H1 (cell line): Measurements from ENCODE around the gene SLC6A19.

ENCODE experiments used
- CBX5 ChIP-seq: fragments of 300-800, 300-1000 bp; sonication (generic); IDR thresholded peaks from 2 replicates; pipeline ENCODE4 v1.7.1; 2016; ENCODE audit warnings: antibody characterized with exemption, low read length, low read depth
- CTCF ChIP-seq, 3 experiments: IDR thresholded peaks; 1 replicate in 2 of 3; 2 replicates in 1 of 3; pipeline versions ENCODE4 v1.5.1 to v1.6.1; 2011; ENCODE audit warnings: low read length in 3 of 3, mild to moderate bottlenecking in 3 of 3, inconsistent platforms in 2 of 3, low read depth in 1 of 3, moderate library complexity in 1 of 3; ENCODE audit not compliant: insufficient read depth in 1 of 3; ENCODE audit errors: control extremely low read depth in 1 of 3
- EZH2 ChIP-seq: fragments of 200-600 bp; sonication (generic); IDR thresholded peaks from 2 replicates; pipeline ENCODE4 v1.7.1; 2012; ENCODE audit warnings: low read depth, mild to moderate bottlenecking, moderate library complexity, low read length, inconsistent platforms; ENCODE audit not compliant: severe bottlenecking
- JUND ChIP-seq: IDR thresholded peaks from 2 replicates; pipeline ENCODE4 v1.6.1; 2011; ENCODE audit warnings: mild to moderate bottlenecking, improper control_type of control experiment, low read length
- MAX ChIP-seq: IDR thresholded peaks from 2 replicates; pipeline ENCODE4 v1.6.1; 2012; ENCODE audit warnings: inconsistent platforms
- POLR2A ChIP-seq, 2 experiments: IDR thresholded peaks; 1 replicate in 1 of 2; 2 replicates in 1 of 2; pipeline ENCODE4 v1.6.1; 2011; ENCODE audit warnings: low read depth in 2 of 2, low read length in 2 of 2, mild to moderate bottlenecking in 2 of 2; ENCODE audit errors: control extremely low read depth in 1 of 2
- RAD21 ChIP-seq, 2 experiments: IDR thresholded peaks in 1 of 2; conservative IDR thresholded peaks in 1 of 2; 2 replicates each; pipeline ENCODE4 v1.6.1; 2011; ENCODE audit warnings: low read depth in 2 of 2, low read length in 2 of 2, improper control_type of control experiment in 1 of 2, inconsistent platforms in 1 of 2, mild to moderate bottlenecking in 1 of 2, moderate library complexity in 1 of 2
- RFX5 ChIP-seq: IDR thresholded peaks from 2 replicates; pipeline ENCODE4 v1.6.1; 2011; ENCODE audit warnings: low read depth, low read length, improper control_type of control experiment, borderline replicate concordance
- RNF2 ChIP-seq: fragments of 200-900, 300-1000 bp; sonication (generic); IDR thresholded peaks from 2 replicates; pipeline ENCODE4 v1.7.1; 2016; ENCODE audit warnings: borderline replicate concordance, low read depth, mild to moderate bottlenecking, antibody characterized with exemption, low read length; ENCODE audit not compliant: poor library complexity, severe bottlenecking; ENCODE audit errors: missing control alignments
- SP1 ChIP-seq: IDR thresholded peaks from 2 replicates; pipeline ENCODE4 v1.6.1; 2011; ENCODE audit warnings: low read depth, low read length
- ZNF274 ChIP-seq: IDR thresholded peaks from 2 replicates; pipeline ENCODE4 v1.7.0; 2012; ENCODE audit warnings: low read length, borderline replicate concordance; ENCODE audit errors: extremely low read depth

GRCh38 chr5:1247811-1248210 lies 46.4 kb downstream of the SLC6A19 start:
- no peak for TF ChIP-seq CTCF (IDR thresholded peaks at IDR 0.05; ENCODE audit: control extremely low read depth in 1 of 3, insufficient read depth in 1 of 3, low read depth in 1 of 3, low read length in 3 of 3)
- no peak for TF ChIP-seq POLR2A (IDR thresholded peaks at IDR 0.05; ENCODE audit: control extremely low read depth in 1 of 2, low read depth in 2 of 2, low read length in 2 of 2)
- no peak for TF ChIP-seq CBX5
- TF ChIP-seq RNF2, result no peak
- TF ChIP-seq ZNF274, result no peak
- TF ChIP-seq RFX5, result no peak
- TF ChIP-seq MAX, result no peak
- TF ChIP-seq EZH2, result no peak
- no peak for TF ChIP-seq JUND
- no peak for TF ChIP-seq SP1
- no peak for TF ChIP-seq RAD21 (IDR thresholded peaks at IDR 0.05 in 1 of 2, conservative IDR thresholded peaks at IDR 0.05 in 1 of 2; ENCODE audit: low read depth in 2 of 2, low read length in 2 of 2)
